GM12874 (cell line): ENCODE data around the gene KRTAP1-1.

Source experiments
- CTCF ChIP-seq: IDR thresholded peaks from 2 replicates; pipeline ENCODE4 v1.5.1; 2011; ENCODE audit warnings: low read depth, mild to moderate bottlenecking, control low read depth, low read length, moderate library complexity; ENCODE audit not compliant: insufficient read depth

The KRTAP1-1 gene

GRCh38 chr17:40992666-40993065 lies 48.6 kb downstream of the KRTAP1-1 start:
- TF ChIP-seq CTCF: no peak
